Heart right ventricle (tissue), 16 donors: ENCODE results near the gene RIC1. TPM values are rescaled to one million over a fixed set of nuclear protein-coding genes. Genes with fewer than 3 reads are reported as not detected.
"Not testable (repeated sequence)": the region's sequence is repeated elsewhere in the genome, so short reads cannot be mapped to it uniquely, and the experiment has no call there.

Source experiments
- ATAC-seq, 8 donors: fragments of 200-7000 bp; cut with Tn5 transposase; one replicate each; pipeline ENCODE4 v1.9.1; 2020; ENCODE audit warnings: mild to moderate bottlenecking in 8 of 8, moderate library complexity in 8 of 8, moderate number of reproducible peaks in 1 of 8
- DNase-seq, 2 donors: peaks; one replicate each; pipeline ENCODE4 v3.0.0-alpha.2; 2020
- H3K27ac ChIP-seq, 10 donors: fragments of 200-600 bp; sonication (generic) in 2 of 10; one replicate each; pipeline versions ENCODE4 v1.5.0 to v1.8.0; 2020 to 2022; ENCODE audit warnings: mild to moderate bottlenecking in 3 of 10
- H3K27me3 ChIP-seq, 7 donors: fragments of 200-600 bp; one replicate each; pipeline ENCODE4 v1.8.0; 2021 to 2022; ENCODE audit warnings: mild to moderate bottlenecking in 2 of 7
- H3K36me3 ChIP-seq, 9 donors: fragments of 200-600 bp; sonication (generic) in 1 of 9; one replicate each; pipeline versions ENCODE4 v1.5.0 to v1.8.0; 2020 to 2022; ENCODE audit warnings: mild to moderate bottlenecking in 2 of 9
- H3K4me1 ChIP-seq, 9 donors: fragments of 200-600 bp; sonication (generic) in 1 of 9; one replicate each; pipeline versions ENCODE4 v1.5.0 to v1.8.0; 2020 to 2022; ENCODE audit warnings: mild to moderate bottlenecking in 4 of 9
- H3K4me3 ChIP-seq, 10 donors: fragments of 200-600 bp; sonication (generic) in 2 of 10; one replicate each; pipeline versions ENCODE4 v1.5.0 to v1.8.0; 2020 to 2022; ENCODE audit warnings: mild to moderate bottlenecking in 7 of 10, moderate library complexity in 2 of 10
- H3K9me3 ChIP-seq, 11 donors: fragments of 200-600 bp in 10 of 11; sonication (generic) in 2 of 11; one replicate each; pipeline versions ENCODE4 v1.5.0 to v1.8.0; 2013 to 2022; ENCODE audit warnings: mild to moderate bottlenecking in 2 of 11, control low read depth in 1 of 11, moderate library complexity in 1 of 11
- CTCF ChIP-seq, 9 donors: fragments of 200-600 bp; sonication (generic) in 2 of 9; IDR thresholded peaks; one replicate each; pipeline versions ENCODE4 v1.5.0 to v1.8.0; 2021 to 2022; ENCODE audit warnings: antibody characterized with exemption in 9 of 9, mild to moderate bottlenecking in 5 of 9, moderate library complexity in 1 of 9
- WGBS, 2 donors: extraction: QIAGEN DNeasy Blood & Tissue Kit; methylation state at CpG; one replicate each; pipeline ENCODE4 v1.1.7; 2013; ENCODE audit warnings: inconsistent platforms in 1 of 2; 5-methylcytosine and 5-hydroxymethylcytosine counted together
- intact Hi-C, 10 donors: fragments of 100-400 bp; cut with DNase I; formaldehyde crosslinking; loops; one replicate each; pipeline versions ENCODE4 v1.11.1 to v1.14.2; 2022
- polyA plus RNA-seq, 2 donors: library from polyadenylated mRNA; stranded (reverse); fragments of 200-250 nt; gene quantifications; one replicate each; pipeline ENCODE4 v1.2.3, GENCODE V29; 2013
- total RNA-seq, 10 donors: library from RNA; stranded (reverse); fragmentation: NEBNext Ultra II Directional in 3 of 10; extraction: Animal tissue kit (Norgen Biotek cat#: 25700) in 3 of 10; gene quantifications; one replicate each; pipeline versions ENCODE4 v1.2.1 to v1.2.4, GENCODE V29; 2021 to 2023
- donor health status: Arrhythmogenic right ventricular cardiomyopathy.
- donor health status: ischemic (EF 13 %, LVEDD 7.1; RV severe dilation, severe dysfunction).
- donor health status: healthy with polysubstance abuse.
- donor health status: DM: no; HTN: yes; CAD: no.
- donor health status: DM: no; HTN: no; CAD: no.
- donor health status: ischemic (EF 25% LVEDD 6.9; RV normal size, moderate dysfunction).
- donor health status: ischemic (EF 25% LVEDD 5.7; RV mildly dilated, moderate dysfunction).
- donor health status: healthy.
- donor health status: DM: yes; HTN: yes; CAD: no.
- donor health status: Ischemic cardiomyopathy.
- donor health status: ischemic (EF 35%, LVEDD 5.7; RV mildly dilated, moderate dysfunction).
- donor health status: nonischemic (EF 11% LVEDD 7.7; RV severe dilation, severe dysfunction).
- donor health status: DM: yes; HTN: yes; CAD: no.
- donor health status: PGD.
- donor health status: ischemic (EF 29% LVEDD 5.4; RV normal size, mild dysfunction).
- donor health status: nonischemic (EF 23%, LVEDD 6.1; RV moderate dilation, normal function).

RIC1 gene
- total and polyA plus RNA-seq, 12 donors, result 2.5 to 13.8 (median 8.3) TPM

GRCh38 chr9:5712651-5713390 is 83.9 kb downstream of the RIC1 start:
- WGBS, 2 donors, result 76 to 77% methylated on average over 4 of the region's 4 CpGs
- H3K36me3 ChIP-seq, result peaks cover 0 to 70% (median 11%) of the 10 kb centered on the region in 9 donors
- H3K4me3 ChIP-seq, result no peak overlapping the region
- H3K27ac ChIP-seq, result no peak overlapping the region
- H3K9me3 ChIP-seq, result peaks cover 0 to 36% (median 17%) of the 10 kb centered on the region in 11 donors
- ATAC-seq, result no peak
- DNase-seq, result no peak
- intact Hi-C loops, result loop anchor here in 1 of 10 donors (10.0 kb wide), 1 partner anchor 78 kb away; no protein-coding TSS in a partner anchor
- no peaks in the 10 kb centered on the region for H3K27me3 ChIP-seq
- no peak for TF ChIP-seq CTCF (IDR thresholded peaks at IDR 0.05)
- H3K4me1 ChIP-seq, result no peaks in the 10 kb centered on the region

GRCh38 chr9:5714501-5715401 is 85.8 kb downstream of the RIC1 start:
- intact Hi-C loops, result loop anchor here in 1 of 10 donors (10.0 kb wide), 1 partner anchor 80 kb away; no protein-coding TSS in a partner anchor
- DNase-seq, result no peak
- no peak overlapping the region for H3K27ac ChIP-seq
- no peak overlapping the region for H3K4me3 ChIP-seq
- peaks cover 0 to 70% (median 11%) of the 10 kb centered on the region in 9 donors for H3K36me3 ChIP-seq
- TF ChIP-seq CTCF (IDR thresholded peaks at IDR 0.05), result peak in 2 of 9 donors; percentile 14 to 19
- 83 to 84% methylated on average over 4 of the region's 4 CpGs for WGBS, 2 donors
- peaks cover 0 to 17% (median 5%) of the 10 kb centered on the region in 11 donors for H3K9me3 ChIP-seq
- H3K4me1 ChIP-seq, result peaks cover 0 to 5% (median 0%) of the 10 kb centered on the region in 9 donors
- no peak for ATAC-seq
- H3K27me3 ChIP-seq, result no peaks in the 10 kb centered on the region

GRCh38 chr9:5715548-5716127 is 86.7 kb downstream of the RIC1 start:
- Histone ChIP-seq H3K36me3 (peaks cover 0 to 71% (median 11%) of the 10 kb centered on the region in 9 donors), H3K27me3 (no peaks in the 10 kb centered on the region), H3K4me3 (no peak overlapping the region), H3K9me3 (peaks cover 0 to 15% (median 5%) of the 10 kb centered on the region in 11 donors), H3K4me1 (peaks cover 0 to 5% (median 0%) of the 10 kb centered on the region in 9 donors), H3K27ac (no peak overlapping the region)
- DNase-seq (no peak), ATAC-seq (no peak)
- 96 to 99% methylated on average over 5 of the region's 5 CpGs for WGBS, 2 donors
- no peak for TF ChIP-seq CTCF (IDR thresholded peaks at IDR 0.05)
- intact Hi-C loops, result loop anchor here in 1 of 10 donors (10.0 kb wide), 1 partner anchor 81 kb away; no protein-coding TSS in a partner anchor

GRCh38 chr9:5717434-5717833 is 88.5 kb downstream of the RIC1 start:
- not testable (repeated sequence) for H3K27ac ChIP-seq, DNase-seq, H3K4me3 ChIP-seq, H3K27me3 ChIP-seq, ATAC-seq, H3K4me1 ChIP-seq
- intact Hi-C loops, result loop anchor here in 1 of 10 donors (10.0 kb wide), 1 partner anchor 83 kb away; no protein-coding TSS in a partner anchor
- H3K36me3 ChIP-seq, result peaks cover 0 to 74% (median 12%) of the 10 kb centered on the region in 9 donors
- H3K9me3 ChIP-seq, result peaks cover 0 to 15% (median 5%) of the 10 kb centered on the region in 11 donors
- 88 to 93% methylated on average over 10 of the region's 10 CpGs for WGBS, 2 donors
